Vagina (tissue), 2 donors: ENCODE data around the gene HEXIM1.

Source experiments
- CTCF ChIP-seq, 3 experiments: fragments of 450-650 bp in 2 of 3; fragments of 200-600 bp in 1 of 3; sonication (generic) in 1 of 3; IDR thresholded peaks; one replicate each; pipeline ENCODE4 v1.5.1; 2017 to 2019; ENCODE audit warnings: antibody characterized with exemption in 3 of 3, mild to moderate bottlenecking in 2 of 3, moderate library complexity in 2 of 3
- POLR2A ChIP-seq, 2 donors: fragments of 450-650 bp; IDR thresholded peaks; one replicate each; pipeline ENCODE4 v1.6.1; 2017; ENCODE audit warnings: antibody characterized with exemption in 2 of 2, mild to moderate bottlenecking in 2 of 2, moderate library complexity in 2 of 2
- POLR2AphosphoS5 ChIP-seq, 2 donors: sonication (generic); formaldehyde crosslinking; IDR thresholded peaks; one replicate each; pipeline ENCODE4 v1.9.0; 2017; ENCODE audit warnings: antibody characterized with exemption in 2 of 2, mild to moderate bottlenecking in 2 of 2, low read depth in 1 of 2; ENCODE audit not compliant: insufficient read depth in 1 of 2

DNA sequence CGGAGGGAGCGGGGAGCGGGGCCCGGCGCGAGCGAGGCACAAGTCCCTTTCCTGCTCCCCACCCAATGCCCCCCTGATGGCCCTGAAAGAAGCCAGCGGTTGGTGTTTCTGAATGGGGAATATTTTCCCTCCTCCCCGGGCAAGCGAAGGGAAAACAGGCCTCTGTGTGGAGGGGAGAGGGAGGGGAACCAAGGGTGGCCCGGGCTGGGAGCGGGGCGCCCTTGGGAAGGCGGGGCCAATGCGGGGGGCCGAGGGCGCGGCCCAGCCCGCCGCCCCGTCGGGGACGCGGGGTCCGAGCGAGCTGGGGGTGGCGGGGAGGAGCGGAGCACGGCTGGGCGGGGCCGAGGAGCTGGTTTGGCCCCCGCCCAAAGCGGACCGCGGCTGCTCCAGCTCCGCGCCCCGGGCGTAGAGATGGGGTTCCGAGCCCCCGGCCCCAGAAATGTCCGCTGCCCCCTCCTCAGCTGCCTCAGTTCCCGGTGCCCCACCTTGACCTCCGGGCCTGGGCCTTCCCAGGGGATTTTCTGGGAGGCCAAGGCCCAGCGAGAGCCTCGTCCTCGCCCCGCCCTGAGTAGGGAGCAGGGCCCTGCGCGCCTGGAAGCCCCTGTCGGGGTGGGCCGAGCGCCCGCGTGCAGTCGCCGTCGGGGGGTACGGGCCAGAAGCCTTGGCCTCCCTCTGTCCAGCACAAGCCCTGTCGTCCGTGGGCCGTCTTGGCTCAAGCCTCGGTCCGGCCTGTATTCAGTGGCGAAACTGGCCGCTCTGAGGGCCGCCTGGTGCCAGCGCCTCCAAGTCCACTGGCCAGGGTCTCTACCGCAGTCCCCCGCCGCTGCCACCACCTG lies 3.9 kb upstream of the HEXIM1 start:
- TF ChIP-seq CTCF (IDR thresholded peaks at IDR 0.05): no peak
- peak in 1 of 2 donors; percentile 76 for TF ChIP-seq POLR2AphosphoS5 (IDR thresholded peaks at IDR 0.05; ENCODE audit: insufficient read depth in 1 of 2, low read depth in 1 of 2)
- no peak for TF ChIP-seq POLR2A (IDR thresholded peaks at IDR 0.05)
